ENCODE data around the gene CDK17.
"Not testable (repeated sequence)": the region's sequence is repeated elsewhere in the genome, so short reads cannot be mapped to it uniquely, and the experiment has no call there.

CDK17 gene

DNA sequence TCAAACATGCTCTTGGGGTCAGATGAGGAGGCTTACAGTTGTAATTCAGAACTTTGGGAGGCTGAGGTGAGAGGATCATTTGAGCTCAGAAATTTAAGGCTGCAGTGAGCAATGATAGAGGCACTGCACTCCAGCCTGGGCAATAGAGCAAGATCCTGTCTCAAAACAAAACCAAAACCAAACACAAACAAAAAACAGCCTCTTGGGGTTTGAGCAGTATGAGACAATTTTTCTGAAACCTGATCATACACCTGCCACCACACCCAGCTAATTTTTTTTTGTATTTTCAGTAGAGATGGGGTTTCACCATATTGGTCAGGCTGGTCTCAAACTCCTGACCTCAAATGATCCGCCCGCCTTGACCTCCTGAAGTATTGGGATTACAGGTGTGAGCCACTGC is 17.4 kb upstream of the CDK17 start:
- not testable (repeated sequence) for DNase-seq

DNA sequence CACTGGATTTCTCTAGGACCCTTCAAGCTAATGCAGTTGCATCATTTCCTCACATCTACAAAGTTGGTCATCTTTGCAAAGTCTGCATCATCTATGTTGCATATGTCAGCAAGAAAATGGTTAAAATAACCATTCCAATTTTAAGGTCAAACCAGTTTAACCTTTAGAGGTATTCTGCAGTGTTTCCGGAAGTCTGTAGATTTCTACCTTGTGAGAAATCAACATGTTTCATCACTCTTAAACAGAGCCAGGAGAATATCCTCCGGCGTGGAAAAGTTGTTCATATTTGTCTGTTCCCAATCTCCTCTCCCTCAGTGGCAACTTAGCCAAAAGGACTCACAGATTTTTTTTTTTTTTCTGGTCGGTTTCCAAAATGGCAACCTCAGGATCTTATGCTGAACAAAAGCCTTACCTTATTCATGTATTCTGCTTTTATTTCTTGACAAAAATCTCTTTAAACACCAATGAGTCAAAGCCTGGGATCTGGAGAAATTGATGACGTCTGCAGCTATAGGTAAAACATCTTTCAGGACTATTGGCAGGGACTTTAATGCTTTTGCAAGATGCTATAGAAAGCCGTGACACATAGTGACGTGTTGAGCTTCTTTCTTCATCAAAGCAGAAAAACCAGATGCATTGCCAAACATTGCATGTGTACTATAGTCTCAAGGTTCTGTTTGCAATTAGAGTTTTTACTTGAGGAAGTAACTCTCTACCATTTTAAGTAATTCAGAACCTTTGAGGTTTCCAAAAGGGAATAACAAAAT is 16.0 kb upstream of the CDK17 start:
- DNase-seq = no peak

DNA sequence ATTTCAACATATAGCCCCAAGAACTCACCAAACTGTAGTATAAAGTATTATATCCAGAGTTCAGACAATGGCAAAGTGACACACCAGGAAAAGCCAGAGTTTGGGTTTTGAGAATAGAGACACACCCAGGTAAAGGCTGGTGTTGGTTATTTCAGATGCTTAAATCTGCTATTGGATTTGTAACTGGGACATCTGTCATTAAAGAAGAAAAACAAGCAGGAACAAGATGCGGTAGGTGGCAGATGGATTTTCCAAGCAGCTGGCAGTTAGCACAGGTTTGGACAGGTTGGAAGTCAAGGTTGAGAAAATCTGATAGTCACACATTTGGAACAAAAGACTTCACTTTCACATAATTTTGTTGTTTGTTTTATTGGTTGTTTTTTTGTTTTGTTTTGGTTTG is 14.4 kb upstream of the CDK17 start:
- no peak for DNase-seq

DNA sequence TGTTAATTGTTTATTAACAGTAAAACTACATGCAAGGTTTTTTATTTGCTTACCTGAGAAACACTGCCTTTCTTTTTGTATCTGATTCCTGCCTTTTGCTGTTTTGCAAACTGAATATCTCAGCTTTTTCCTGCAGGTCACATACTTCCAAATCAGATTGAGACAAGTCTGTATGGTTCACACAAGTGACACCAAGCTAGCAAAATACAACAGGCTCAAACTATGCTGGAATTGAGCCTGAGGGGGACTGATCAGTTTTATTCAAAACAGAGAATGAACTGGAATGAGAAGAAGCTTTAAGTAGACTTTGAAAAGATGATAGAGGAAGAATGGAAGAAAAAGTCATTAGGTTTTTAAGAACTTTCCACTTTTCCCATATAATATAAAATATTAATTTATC is 12.2 kb upstream of the CDK17 start:
- DNase-seq = no peak

DNA sequence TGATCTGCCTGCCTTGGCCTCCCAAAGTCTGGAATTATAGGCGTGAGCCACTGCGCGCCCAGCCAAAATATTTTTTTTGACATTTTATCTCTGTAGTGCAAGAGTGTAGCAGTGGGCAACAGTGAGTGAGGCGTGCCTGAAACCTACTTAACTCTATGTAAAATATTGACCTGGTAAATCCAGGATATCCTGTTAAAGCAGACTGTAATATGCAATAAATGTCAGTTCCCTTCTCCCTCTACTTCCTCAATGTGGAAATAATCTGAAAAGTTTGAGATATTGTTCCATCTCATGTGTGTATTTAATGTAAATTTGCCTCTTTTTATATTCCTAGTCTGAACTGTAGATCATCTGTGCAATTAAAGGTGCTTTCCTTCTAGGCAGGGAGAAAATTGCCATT is 9.5 kb upstream of the CDK17 start:
- no peak for DNase-seq

DNA sequence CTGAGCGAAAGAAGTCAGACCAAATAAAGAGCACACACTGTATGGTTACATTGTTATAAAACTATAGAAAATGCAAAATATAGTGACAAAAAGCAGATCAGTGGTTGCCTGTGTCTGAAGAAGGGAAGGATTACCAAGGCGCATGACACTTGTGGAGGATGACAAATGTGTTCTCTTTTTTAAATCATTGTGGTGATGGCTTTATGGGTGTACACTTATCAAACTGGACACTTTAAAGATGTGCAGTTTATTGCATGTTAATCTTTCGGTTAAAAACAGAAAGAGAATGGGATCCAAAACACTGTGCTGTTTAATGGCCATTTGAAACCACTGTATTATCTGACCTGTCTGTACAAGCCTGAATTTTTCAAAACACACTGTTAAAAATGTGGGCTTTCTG is 8.8 kb upstream of the CDK17 start:
- DNase-seq = no peak

DNA sequence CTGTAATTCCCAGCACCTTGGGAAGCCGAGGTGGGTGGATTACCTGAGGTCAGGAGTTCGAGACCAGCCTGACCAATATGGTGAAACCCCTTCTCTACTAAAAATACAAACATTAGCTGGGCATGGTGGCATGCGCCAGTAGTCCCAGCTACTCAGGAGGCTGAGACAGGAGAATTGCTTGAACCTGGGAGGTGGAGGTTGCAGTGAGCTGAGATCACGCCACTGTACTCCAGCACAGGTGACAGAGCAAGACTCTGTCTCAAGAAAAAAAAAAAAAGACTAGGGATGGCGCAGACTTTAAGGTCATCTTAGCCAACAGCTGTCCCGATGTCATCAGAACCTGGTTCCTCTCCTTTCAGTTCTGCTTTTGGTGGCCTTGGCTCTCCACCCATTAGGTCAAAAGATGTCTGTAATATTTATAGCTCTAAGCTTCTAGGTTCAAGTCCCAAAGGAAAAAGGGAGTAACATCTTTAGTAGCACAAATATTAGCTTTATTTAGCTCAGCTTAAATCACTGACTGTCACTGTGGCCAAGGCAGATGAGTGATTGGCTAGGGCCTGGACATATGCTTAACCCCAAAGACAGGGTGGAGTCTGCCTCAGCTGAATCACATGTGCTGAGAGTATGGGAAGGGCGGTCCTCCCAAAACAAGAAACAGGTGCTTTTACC is 7.3 kb upstream of the CDK17 start:
- not testable (repeated sequence) for DNase-seq

DNA sequence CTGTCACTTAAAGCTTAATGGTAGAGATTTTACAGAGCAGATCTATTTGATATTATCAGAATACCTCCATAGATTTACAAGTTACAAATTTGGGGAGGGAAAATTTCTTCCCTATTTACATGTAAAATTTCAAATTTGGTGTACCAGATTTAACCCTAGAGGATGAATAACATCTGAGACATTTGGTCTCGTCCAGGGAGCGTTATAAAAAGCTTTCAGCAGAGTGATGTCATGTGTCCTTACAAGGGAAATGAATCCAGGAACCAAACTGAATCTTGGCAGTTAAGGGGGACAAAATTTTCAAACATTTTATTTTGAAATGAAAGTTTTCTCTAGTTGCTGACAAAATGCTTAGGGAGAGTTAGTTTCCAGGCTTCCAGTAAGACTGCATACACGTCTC is 4.5 kb upstream of the CDK17 start:
- no peak for DNase-seq

DNA sequence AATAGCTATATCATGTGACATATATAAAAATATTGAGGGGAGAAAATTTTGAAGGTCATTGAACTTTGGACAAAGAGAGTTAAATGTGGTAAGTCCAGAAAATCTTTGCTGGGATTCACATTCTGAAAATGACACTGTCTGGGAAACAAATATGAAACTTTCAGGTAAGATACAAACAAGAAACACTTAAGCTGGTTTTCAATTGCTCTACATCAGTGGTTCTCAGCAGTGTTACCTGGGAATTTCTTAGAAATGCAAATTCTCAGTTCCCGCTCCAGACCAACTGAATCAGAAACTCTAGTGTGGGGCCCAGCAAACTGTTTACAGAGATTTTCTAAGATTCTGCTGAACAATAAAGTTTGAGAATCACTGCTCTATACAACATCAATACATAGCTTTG is 3.6 kb upstream of the CDK17 start:
- DNase-seq = no peak

DNA sequence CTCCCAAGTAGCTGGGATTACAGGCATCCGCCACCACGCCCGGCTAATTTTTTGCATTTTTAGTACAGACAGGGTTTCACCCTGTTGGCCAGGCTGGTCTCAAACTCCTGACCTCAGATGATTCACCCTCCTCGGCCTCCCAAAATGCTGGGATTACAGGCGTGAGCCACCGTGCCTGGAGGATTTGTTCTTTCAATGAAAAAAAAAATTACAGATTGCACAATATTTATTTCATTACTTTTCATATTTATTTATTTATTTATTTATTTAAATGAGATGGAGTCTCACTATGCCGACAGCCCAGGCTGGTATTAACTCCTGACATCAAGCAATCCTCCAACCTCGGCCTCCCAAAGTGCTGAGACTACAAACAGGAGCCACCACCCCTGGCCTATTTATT is 2.3 kb upstream of the CDK17 start:
- not testable (repeated sequence) for DNase-seq

DNA sequence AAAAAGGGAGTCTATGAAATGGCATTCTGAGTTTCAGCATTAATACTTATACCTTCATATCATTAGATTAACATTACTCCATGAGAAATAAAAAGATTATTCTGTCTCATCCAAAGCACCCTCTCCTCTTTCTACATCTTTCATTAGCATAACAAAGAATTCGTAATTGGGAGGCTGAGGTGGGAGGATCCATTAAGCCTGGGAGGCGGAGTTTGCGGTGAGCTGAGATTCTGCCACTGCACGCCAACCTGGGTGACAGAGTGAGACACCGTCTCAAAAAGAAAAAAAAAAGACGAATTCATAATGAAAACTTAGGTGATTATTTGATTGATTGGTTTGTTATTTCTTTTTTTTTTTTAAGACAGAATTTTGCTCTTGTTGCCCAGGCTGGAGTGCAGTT is 1.8 kb upstream of the CDK17 start:
- no peak for DNase-seq

DNA sequence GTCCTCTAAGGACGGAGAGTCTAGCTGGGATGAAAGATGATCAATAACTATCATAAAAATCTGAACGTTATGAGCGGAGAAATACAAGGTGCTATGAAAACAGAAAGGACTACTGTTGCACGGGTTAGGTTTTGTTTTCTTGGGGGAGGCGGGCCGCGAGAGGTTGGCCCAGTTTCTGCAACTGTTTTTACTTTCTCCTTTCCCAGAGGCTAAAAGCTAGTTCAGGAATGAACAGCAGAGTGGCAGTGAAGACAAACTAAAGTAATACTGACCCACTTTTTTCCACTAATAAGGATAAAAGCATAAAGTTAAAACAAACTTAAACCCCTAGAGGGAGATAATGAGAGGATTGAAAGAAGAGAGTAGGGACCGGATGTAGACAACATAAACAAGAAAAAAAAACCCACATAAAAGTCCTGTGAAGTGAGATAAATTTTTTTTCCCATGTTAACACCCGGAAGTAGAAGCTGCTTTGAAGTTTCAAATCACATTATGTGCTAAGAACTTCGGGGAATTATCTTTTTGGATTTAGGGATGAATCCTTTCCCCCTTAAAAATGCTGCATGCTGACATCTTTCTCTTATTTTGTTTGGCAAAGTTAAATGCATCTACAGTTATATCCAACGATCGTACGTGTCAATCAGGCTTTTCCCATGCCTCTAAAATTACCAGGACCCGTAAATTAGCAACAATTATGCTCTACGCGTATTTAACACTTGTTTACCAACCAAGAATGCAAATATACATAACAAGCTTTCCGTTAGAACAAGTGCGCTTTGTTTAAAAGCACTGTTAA is 1.0 kb upstream of the CDK17 start:
- DNase-seq = peak; percentile 47

DNA sequence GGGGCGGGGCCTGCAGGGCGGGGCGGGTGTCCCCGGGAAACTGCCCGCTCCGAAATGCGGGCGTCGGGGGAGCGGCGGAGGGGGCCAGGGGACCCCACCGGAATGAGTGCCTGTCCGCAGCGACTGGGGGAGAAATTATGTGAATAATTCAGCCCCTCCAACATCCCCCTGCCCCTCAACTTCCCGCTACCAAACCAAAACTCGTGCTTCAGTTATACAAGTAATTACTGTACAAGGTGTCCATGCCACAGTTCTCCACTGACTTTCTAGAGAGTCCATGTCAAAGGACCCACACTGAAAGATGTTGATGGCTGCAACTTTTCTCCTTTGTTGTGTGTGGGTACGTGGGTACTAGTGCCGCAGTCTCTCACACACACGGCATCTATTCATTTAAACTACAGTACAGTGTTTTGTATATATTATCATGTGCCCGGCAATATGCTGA is 414 bp upstream of the CDK17 start:
- no peak for DNase-seq

DNA sequence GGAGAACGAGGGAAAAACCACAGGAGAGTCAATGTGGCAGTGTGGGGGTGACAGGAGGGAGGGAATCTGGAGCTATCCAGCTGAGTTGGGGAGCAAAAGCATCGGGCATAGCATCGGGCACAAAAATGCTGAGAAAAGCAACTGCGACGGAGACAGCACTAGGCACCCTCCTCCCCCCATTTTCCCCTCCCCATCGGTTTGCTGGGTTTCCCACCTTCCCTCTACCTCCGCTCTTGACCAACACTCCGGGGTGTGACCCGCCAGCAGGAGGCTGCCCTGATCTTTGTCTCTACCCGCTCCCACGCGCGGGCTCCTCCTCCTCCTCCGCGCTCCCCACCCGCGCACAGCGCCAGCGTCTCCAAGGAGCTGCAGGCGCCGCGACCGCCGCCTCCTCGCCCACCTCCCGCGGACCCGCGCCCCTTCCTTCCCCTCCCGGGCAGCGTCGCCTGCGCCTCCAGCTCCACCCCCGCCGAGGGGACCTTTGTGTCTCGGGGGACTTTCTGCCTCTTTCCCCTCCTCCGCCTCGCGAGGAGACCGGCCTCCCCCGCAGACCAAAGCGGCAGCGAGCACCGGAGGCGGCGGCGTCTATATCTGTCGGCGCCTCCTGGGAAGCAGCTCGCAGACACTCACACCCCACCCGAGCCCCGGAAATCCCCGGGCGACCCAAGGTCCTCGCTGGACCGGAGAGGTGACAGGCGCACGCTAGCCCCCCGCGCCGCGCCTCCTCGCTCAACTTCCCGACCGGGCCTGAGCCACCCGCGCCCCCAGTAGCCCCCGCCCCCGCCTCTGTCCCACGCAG is 920 bp downstream of the CDK17 start:
- no peak for DNase-seq

DNA sequence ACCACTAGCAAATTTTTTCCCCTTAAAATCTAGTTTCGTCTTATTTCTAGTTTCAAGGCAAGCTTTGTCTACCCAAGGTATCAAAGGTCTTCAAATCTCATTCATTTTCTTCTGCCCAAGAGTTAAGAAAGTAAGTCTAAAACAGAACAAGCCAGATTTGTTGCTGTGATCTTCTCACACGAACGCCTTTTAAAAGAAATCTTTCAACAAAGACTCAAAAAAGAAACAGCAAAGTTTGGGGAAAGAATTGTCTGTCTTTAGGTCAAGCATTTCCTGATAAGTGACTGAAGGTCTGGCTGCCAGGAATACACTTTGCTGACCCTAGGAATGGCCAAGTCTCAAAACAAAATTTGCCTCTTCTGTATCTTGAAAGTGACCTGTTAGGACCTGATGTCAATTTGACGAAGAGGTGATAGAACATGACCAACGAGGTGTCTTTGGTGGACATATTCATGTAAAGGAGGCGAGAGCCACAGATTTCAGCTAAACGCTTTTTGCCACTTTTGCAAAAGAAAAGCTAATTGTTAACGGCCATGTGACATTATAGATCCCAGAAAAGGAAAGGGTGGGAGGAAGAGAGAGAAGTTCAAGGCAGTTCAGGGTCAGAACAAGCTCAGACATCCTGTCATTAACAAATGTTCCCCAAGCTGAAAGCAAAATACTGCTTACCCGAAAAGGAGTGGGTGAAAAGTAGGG is 1.7 kb downstream of the CDK17 start:
- no peak for DNase-seq

DNA sequence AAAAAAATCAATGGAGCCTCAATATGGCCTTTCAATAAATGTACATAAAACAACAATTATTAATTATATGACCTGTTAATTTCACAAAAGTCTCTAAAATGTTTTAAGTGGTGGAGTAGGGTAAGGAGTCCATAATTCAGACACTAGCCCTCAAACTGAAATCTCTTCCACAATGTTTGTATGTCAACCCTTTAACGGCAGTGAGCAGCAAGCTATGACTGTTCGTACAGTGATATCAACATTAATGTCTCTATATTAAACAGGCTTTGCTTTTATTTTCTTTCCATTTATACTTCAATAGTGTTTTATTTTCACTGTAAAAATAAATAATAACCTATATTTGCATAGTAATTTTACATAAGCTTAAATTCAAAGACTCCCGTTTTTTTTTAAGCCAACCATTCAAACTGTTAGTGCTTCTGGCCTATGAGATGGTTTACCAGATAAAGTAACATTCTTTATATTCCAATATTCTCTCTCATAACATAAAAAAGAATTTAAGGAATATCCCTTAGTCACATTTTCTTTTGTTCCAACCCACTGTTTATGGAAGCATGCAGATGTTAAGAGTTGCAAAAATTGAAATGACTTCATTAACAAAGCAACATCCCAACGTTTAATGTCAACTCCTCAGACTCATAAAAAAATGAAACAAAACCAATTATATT is 2.3 kb downstream of the CDK17 start:
- DNase-seq = no peak

DNA sequence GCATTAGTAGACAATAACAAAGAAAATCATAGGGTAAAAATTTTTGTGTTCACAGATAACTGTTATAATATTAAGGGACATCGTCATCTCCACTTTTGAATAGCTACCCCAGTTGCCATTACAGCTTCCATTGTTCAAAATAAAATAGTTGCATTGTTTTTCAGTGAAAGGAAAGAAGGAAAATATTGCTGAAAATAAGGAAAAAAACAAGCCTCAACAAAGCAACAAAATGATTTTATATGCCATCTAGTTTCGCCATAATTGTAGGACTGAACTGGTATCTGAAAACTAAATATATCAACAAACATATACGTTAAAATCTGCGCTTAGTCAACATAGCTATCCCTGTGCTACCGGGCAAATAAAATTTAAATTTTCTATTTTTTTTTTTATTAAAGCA is 3.3 kb downstream of the CDK17 start:
- no peak for DNase-seq

DNA sequence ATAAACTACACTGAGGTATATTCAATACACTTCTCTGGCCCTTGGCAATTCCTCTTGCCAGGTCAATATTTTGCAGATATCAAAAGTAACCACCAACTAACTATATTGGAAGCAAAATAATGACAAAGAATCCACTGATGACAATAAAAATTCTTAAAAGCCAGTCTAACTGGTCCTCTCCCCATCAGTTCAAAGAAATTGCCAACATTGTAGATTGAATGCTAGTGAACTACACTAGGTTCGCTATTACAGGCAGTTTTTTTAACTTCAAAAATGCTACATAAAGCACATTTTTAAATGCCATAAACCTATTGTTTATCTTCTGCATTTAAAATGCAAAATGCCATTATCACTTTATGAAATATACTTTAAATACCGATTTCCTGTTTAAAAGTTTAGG is 4.0 kb downstream of the CDK17 start:
- no peak for DNase-seq

DNA sequence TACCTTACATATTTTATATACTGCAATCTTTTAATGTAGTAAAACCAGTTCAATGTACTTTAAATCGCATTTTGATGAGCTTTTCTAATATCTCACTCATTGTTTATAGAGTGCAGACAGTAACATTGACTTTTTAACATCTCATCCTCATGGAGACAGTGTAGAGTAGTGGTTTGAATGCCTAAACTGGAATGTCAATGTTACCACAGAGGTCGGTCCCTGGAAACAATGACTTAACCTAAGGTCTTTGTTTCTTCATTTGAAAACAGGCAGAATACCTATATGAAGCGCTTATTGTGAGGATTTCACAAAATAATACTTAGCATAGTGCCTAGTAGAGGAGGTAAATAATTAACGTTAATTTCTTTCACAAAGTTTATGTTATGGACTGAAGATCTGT is 5.0 kb downstream of the CDK17 start:
- no peak for DNase-seq

DNA sequence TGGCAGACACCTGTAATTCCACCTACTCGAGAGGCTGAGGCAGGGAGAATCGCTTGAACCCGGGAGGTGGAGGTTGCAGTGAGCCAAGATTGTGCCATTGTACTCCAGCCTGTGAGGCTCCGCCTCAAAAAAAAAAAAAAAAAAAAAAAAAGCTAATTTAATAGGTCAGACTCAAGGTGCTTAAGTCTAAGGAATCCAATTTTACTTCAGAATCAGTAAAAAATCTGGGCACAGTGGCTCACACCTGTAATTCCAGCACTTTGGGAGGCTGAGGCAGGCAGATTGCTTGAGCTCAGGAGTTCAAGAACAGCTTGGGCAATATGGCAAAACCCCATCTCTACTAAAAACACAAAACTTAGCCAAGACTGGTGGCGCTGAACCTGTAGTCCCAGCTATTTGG is 7.0 kb downstream of the CDK17 start:
- DNase-seq = not testable (repeated sequence)

DNA sequence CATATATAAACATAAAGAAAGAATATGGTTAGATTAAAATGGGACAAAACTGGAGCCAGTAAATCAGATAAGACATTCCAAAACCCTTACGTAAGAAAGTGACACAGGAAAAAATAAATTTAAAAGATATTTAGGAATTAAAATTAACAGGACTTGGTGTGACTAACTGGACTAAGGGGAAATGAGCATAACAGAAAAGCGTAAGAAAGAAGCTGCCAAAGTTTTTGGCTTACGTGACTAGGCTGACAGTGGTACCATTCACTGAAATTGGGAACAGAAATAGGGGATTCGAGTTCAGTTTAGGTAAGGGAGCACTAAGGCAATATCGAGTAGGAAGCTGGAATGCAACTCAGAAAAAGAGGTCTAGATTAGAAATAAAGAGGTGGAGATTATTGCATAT is 7.8 kb downstream of the CDK17 start:
- no peak for DNase-seq

DNA sequence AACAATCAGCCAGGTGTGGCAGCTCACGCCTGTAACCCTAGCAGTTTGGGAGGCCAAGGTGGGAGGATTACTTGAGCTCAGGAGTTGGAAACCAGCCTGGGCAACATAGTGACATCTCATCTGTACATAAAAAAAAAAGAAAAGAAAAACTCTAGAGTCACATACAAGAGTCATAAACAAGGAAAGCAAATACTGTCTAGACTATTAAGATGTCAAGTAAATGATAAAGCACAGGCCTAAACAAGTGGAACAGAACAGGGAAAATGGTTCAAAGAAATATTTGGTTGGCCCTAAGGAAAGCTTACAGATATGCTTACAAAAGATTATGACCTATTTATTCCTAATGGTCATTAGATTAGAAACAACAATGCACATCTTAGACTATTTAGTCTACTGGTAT is 12.3 kb downstream of the CDK17 start:
- no peak for DNase-seq

All from DMS153 (cell line).